ENCODE data around the gene GMCL2. TPM values are rescaled to one million over a fixed set of nuclear protein-coding genes. Genes with fewer than 3 reads are reported as not detected.

GMCL2 gene
- total and polyA plus RNA-seq, 9 of the 15 experiments (the other 6 are each of a cell fraction or from before 2014, with no cell fraction given) = 0.04 TPM; not detected in 8

DNA sequence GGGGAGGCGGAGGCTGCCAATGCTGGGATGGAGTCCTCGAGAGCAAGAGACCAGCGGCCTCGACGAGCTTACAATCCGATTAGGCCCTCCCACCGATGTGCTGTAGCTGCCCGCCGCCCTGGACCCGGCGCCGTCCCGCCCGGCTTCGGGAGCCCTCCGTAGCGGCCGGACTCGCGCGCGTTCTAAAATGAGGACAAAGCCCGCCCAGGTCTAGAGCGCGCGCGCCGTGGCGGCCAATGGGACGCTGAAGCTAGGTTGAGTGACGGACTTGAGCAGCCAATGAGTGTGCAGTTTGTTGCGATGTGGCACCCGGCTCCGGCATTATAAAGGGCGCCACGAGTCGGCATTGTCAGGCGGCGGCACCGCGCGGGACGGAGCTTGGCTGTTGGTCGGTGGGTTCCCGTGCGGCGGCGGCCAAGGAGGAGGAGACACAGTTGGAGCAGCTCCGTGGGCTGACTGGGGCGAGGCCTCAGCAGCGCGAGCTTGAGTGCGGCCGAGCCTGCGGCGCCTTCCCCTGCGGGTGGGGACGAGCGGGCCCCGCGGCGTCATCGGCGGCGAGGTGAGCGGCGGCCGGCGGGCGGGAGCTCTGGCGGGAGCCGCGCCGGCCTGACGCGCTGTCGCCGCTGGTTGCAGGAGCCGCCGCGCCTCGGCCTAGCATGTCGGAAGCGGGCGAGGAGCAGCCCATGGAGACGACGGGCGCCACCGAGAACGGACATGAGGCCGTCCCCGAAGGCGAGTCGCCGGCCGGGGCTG is 17.2 kb upstream of the GMCL2 start, which contains the start of gene HNRNPAB (continued):
- TF ChIP-seq, protein P1, sequence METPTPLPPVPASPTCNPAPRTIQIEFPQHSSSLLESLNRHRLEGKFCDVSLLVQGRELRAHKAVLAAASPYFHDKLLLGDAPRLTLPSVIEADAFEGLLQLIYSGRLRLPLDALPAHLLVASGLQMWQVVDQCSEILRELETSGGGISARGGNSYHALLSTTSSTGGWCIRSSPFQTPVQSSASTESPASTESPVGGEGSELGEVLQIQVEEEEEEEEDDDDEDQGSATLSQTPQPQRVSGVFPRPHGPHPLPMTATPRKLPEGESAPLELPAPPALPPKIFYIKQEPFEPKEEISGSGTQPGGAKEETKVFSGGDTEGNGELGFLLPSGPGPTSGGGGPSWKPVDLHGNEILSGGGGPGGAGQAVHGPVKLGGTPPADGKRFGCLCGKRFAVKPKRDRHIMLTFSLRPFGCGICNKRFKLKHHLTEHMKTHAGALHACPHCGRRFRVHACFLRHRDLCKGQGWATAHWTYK (CRISPR knock-in tag; IDR thresholded peaks at IDR 0.05) = 0 out of 2 replicates have a peak, but pooled peaks have one; percentile 13
- peak; percentile 66 for TF ChIP-seq HNRNPLL (IDR thresholded peaks at IDR 0.05; ENCODE audit: low read depth, low read length, poor library complexity, severe bottlenecking)
- peak; percentile 69 for TF ChIP-seq FUS (optimal IDR thresholded peaks at IDR 0.05; ENCODE audit: low read depth, low read length)
- no peak for TF ChIP-seq ZNF24 (IDR thresholded peaks at IDR 0.05)
- TF ChIP-seq DNMT1 (IDR thresholded peaks at IDR 0.05) = no peak
- TF ChIP-seq, protein P2, sequence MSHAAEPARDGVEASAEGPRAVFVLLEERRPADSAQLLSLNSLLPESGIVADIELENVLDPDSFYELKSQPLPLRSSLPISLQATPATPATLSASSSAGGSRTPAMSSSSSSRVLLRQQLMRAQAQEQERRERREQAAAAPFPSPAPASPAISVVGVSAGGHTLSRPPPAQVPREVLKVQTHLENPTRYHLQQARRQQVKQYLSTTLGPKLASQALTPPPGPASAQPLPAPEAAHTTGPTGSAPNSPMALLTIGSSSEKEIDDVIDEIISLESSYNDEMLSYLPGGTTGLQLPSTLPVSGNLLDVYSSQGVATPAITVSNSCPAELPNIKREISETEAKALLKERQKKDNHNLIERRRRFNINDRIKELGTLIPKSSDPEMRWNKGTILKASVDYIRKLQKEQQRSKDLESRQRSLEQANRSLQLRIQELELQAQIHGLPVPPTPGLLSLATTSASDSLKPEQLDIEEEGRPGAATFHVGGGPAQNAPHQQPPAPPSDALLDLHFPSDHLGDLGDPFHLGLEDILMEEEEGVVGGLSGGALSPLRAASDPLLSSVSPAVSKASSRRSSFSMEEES (CRISPR knock-in tag; IDR thresholded peaks at IDR 0.05) = peak; percentile 4; the same call in 1 of the 2 replicates
- no peak for TF ChIP-seq RAD21 (CRISPR knock-in tag; conservative IDR thresholded peaks at IDR 0.05 in 1 of 2, IDR thresholded peaks at IDR 0.05 in 1 of 2)
- no peak for TF ChIP-seq SMARCC2 (IDR thresholded peaks at IDR 0.05; ENCODE audit: low read depth)
- no peak for TF ChIP-seq DIDO1 (tag; IDR thresholded peaks at IDR 0.05; ENCODE audit: low read depth)
- TF ChIP-seq, protein P3, sequence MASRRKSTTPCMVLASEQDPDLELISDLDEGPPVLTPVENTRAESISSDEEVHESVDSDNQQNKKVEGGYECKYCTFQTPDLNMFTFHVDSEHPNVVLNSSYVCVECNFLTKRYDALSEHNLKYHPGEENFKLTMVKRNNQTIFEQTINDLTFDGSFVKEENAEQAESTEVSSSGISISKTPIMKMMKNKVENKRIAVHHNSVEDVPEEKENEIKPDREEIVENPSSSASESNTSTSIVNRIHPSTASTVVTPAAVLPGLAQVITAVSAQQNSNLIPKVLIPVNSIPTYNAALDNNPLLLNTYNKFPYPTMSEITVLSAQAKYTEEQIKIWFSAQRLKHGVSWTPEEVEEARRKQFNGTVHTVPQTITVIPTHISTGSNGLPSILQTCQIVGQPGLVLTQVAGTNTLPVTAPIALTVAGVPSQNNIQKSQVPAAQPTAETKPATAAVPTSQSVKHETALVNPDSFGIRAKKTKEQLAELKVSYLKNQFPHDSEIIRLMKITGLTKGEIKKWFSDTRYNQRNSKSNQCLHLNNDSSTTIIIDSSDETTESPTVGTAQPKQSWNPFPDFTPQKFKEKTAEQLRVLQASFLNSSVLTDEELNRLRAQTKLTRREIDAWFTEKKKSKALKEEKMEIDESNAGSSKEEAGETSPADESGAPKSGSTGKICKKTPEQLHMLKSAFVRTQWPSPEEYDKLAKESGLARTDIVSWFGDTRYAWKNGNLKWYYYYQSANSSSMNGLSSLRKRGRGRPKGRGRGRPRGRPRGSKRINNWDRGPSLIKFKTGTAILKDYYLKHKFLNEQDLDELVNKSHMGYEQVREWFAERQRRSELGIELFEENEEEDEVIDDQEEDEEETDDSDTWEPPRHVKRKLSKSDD (conservative IDR thresholded peaks at IDR 0.05; ENCODE audit: low read length) = no peak
- no peak for TF ChIP-seq FOXM1 (IDR thresholded peaks at IDR 0.05; ENCODE audit: low read depth)
- TF ChIP-seq FOXM1 (CRISPR knock-in tag; IDR thresholded peaks at IDR 0.05; ENCODE audit: low read depth) = peak; percentile 80; the same call in 1 of the 2 replicates
- TF ChIP-seq ZNF134 (CRISPR knock-in tag; conservative IDR thresholded peaks at IDR 0.05) = peak; percentile 49; the same call in 1 of the 2 replicates
- TF ChIP-seq TRIM28 (IDR thresholded peaks at IDR 0.05) = no peak
- TF ChIP-seq XRCC4 (IDR thresholded peaks at IDR 0.05; ENCODE audit: extremely low read depth, insufficient read depth, insufficient read length) = no peak
- no peak for TF ChIP-seq HEY1 (CRISPR knock-in tag; IDR thresholded peaks at IDR 0.05; ENCODE audit: borderline replicate concordance)
- TF ChIP-seq, protein P4, sequence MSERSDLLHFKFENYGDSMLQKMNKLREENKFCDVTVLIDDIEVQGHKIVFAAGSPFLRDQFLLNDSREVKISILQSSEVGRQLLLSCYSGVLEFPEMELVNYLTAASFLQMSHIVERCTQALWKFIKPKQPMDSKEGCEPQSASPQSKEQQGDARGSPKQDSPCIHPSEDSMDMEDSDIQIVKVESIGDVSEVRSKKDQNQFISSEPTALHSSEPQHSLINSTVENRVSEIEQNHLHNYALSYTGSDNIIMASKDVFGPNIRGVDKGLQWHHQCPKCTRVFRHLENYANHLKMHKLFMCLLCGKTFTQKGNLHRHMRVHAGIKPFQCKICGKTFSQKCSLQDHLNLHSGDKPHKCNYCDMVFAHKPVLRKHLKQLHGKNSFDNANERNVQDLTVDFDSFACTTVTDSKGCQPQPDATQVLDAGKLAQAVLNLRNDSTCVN (CRISPR knock-in tag; IDR thresholded peaks at IDR 0.05) = peak; percentile 68; the same call in 1 of the 2 replicates
- no peak for TF ChIP-seq SMAD2 (IDR thresholded peaks at IDR 0.05; ENCODE audit: low read depth, low read length)
- TF ChIP-seq NFXL1 (CRISPR knock-in tag; IDR thresholded peaks at IDR 0.05) = no peak
- TF ChIP-seq SNIP1 (IDR thresholded peaks at IDR 0.05; ENCODE audit: low read depth) = no peak
- TF ChIP-seq ZKSCAN1 (IDR thresholded peaks at IDR 0.05; ENCODE audit: low read depth, low read length) = peak; percentile 46; the same call in 1 of the 2 replicates
- TF ChIP-seq RBBP5 (IDR thresholded peaks at IDR 0.05; ENCODE audit: borderline replicate concordance, insufficient read depth, low read length, poor library complexity, severe bottlenecking) = peak; percentile 83

Data from K562 (cell line).